Bronchial epithelial cell (primary cell): ENCODE results near the gene RNGTT. TPM values are rescaled to one million over a fixed set of nuclear protein-coding genes. Genes with fewer than 3 reads are reported as not detected.

Experiments used
- DNase-seq: peaks from one replicate; pipeline ENCODE4 v3.0.0-alpha.2; 2010; ENCODE audit warnings: low read depth
- FAIRE-seq: peaks from 2 replicates; lab custom pipeline; 2011; peaks lifted over from hg19 to GRCh38; lab: Jason Lieb, UNC
- H3K27me3 ChIP-seq: 2 replicates; pipeline ENCODE4 v1.5.1; 2011; ENCODE audit warnings: low read length; ENCODE audit not compliant: control insufficient read depth, insufficient read depth
- H3K36me3 ChIP-seq: 2 replicates; pipeline ENCODE4 v1.5.1; 2011; ENCODE audit warnings: low read length; ENCODE audit not compliant: control insufficient read depth, insufficient read depth
- H3K4me3 ChIP-seq: 2 replicates; pipeline ENCODE4 v1.5.1; 2011; ENCODE audit warnings: mild to moderate bottlenecking, low read depth, low read length, control low read depth
- total RNA-seq: library from RNA; depleted of rRNA; stranded (reverse); fragments of >200 nt; gene quantifications from 2 replicates; pipeline ENCODE4 v1.2.1, GENCODE V29; 2014
- TF ChIP-seq, protein P1 (sequence below): IDR thresholded peaks from 2 replicates; pipeline ENCODE4 v1.5.1; 2011; ENCODE audit warnings: mild to moderate bottlenecking, moderate library complexity, low read length, control low read depth, inconsistent platforms; ENCODE audit not compliant: insufficient read depth, severe bottlenecking

The RNGTT gene
- total RNA-seq, 1 donor from 2014 or later: 20.8 TPM

DNA sequence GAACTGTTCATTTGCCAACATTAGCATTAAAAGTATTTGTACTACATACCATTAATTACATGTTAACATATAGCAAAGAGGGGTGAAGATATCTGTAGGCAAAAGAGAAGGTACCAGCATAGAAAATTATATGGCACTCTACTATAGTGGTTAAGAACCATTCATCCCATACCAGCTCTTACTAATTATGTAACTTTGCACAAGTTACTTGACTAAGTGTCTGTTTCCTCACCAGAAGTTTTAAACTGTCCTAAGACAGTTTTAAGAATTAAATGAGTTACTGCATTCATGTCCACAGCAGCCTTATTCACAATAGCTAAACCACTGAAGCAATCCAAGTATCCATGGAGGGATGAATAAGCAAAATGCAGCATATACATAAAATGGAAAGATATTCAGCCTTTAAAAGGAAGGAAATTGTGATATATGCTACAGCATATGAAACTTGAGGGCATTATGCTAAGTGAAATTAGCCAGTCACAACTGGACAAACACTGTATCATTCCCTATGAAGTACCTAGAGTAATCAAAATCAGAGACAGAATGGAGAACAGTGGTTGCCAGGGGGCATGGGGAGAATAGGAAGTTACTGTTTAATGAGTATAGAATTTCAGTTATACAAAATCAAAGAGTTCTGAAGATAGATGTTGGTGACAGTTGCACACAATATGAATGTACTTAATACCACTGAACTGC, 98.9 kb downstream of the RNGTT start:
- DNase-seq (no peak), FAIRE-seq (no peak)
- H3K4me3 ChIP-seq: no peak overlapping the region
- H3K27me3 ChIP-seq: no peaks in the 10 kb centered on the region
- H3K36me3 ChIP-seq: no peaks in the 10 kb centered on the region
- TF ChIP-seq, protein P1, sequence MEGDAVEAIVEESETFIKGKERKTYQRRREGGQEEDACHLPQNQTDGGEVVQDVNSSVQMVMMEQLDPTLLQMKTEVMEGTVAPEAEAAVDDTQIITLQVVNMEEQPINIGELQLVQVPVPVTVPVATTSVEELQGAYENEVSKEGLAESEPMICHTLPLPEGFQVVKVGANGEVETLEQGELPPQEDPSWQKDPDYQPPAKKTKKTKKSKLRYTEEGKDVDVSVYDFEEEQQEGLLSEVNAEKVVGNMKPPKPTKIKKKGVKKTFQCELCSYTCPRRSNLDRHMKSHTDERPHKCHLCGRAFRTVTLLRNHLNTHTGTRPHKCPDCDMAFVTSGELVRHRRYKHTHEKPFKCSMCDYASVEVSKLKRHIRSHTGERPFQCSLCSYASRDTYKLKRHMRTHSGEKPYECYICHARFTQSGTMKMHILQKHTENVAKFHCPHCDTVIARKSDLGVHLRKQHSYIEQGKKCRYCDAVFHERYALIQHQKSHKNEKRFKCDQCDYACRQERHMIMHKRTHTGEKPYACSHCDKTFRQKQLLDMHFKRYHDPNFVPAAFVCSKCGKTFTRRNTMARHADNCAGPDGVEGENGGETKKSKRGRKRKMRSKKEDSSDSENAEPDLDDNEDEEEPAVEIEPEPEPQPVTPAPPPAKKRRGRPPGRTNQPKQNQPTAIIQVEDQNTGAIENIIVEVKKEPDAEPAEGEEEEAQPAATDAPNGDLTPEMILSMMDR: no peak

DNA sequence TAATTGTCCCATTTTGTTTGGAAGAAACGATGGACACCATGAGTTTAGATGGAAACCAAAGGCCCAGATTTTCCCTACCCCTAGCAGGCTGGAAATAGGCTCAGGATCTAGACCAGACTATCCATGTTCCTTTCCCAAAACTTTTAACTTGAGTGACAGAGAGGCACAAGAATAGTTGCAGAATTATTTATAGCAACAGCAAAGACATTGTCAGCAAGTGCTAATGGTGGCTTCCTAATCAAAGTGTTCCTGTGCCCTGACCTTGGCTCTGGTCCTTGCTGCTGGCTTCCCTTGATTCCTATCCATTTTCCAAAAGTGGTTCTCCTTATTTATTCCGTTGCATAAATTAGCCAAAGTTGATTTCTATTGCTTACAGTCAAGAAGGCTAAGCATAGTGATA, 103.1 kb downstream of the RNGTT start:
- no peak overlapping the region for H3K4me3 ChIP-seq
- TF ChIP-seq, protein P1: no peak
- H3K27me3 ChIP-seq: no peaks in the 10 kb centered on the region
- H3K36me3 ChIP-seq: no peaks in the 10 kb centered on the region
- FAIRE-seq (no peak), DNase-seq (no peak)

DNA sequence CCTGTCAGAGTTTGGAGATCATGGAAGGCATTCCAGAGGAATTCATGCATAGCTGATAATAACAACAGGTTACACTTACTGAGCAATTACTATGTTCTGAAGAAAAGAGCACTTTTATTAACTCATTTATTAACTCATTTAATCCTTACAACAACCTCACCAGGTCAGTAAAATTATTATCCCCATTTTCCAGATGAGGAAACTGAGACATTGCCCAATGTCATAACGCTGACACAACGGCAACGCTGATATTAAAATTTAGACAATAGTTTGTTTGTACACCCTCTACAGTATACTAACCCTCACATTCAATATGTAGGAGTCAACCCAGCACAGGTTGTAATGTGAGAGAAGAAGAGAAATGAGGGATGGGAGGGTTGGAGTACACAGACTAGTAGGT, 105.0 kb downstream of the RNGTT start:
- Histone ChIP-seq H3K4me3 (no peak overlapping the region), H3K27me3 (no peaks in the 10 kb centered on the region), H3K36me3 (no peaks in the 10 kb centered on the region)
- no peak for FAIRE-seq
- TF ChIP-seq, protein P1: no peak
- no peak for DNase-seq

DNA sequence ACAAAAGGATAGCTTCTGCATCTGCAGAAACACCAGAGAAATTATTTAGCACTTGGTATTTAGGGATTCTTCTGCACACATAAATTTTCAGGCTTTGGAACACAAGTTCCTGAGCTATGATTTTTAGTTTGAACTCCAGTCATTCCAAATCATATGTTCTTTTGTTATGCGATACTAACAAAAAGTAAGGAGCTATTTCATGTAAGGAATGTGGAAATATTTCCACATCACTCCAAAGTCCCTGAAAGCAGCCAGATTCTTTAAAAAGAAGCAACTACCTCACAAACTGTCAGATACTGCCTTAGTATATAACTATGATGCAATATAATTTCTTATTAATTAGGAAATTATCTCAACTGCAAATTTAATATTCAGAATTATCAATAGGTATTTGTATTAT, 106.9 kb downstream of the RNGTT start:
- FAIRE-seq (no peak), DNase-seq (no peak)
- H3K4me3 ChIP-seq: no peak overlapping the region
- H3K36me3 ChIP-seq: no peaks in the 10 kb centered on the region
- no peaks in the 10 kb centered on the region for H3K27me3 ChIP-seq
- TF ChIP-seq, protein P1: no peak

DNA sequence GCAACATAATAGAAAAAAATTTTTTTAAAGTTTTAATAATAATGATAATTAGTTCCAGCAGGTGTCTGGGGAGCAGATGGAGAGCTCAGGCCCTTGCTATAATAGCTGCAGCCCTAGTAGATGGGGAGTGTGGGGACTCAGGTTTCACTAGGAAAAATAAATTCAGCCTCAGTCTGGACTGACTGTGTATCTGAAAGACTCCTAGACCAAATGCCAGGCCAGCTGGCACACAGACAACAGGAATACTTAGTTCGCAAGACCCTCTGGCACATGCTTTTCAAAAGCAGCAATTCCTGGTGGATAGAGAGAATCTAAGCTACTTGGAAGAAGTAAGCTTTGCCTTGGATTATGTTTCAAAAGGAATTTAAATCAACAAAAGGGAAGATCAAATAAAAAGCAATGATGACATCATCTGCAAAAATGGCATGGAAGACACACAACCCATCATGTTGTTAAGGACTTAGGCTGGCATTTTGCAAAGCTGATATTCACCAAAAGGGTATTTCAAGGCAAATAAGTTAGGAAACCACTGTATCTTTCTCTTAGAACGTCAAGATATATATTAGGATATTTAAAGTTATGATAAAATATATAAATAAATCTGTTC, 107.8 kb downstream of the RNGTT start:
- TF ChIP-seq, protein P1: no peak
- DNase-seq (peak; percentile 2), FAIRE-seq (no peak)
- Histone ChIP-seq H3K27me3 (no peaks in the 10 kb centered on the region), H3K4me3 (no peak overlapping the region), H3K36me3 (no peaks in the 10 kb centered on the region)
